ENCODE results near the gene RBFOX2. TPM values are rescaled to one million over a fixed set of nuclear protein-coding genes. Genes with fewer than 3 reads are reported as not detected.
"Not testable (repeated sequence)": the region's sequence is repeated elsewhere in the genome, so short reads cannot be mapped to it uniquely, and the experiment has no call there.

Gene RBFOX2
- total RNA-seq, 1 donor from 2014 or later, result 3.2 TPM

DNA sequence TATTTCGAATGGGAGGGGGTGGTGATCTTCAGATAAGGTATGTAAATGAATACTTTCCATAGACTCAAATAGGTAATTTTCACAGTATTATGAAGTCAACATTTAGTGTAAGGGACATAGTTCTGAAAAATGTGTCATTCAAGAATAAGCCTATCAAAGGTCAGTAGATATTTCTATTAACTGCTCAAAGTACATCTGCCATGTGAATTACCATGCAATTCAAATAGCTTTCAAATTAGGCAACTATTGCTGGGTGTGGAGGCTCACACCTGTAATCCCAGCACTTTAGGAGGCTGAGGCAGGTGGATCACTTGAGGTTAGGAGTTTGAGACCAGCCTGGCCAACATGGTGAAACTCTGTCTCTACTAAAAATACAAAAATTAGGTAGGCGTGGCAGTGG is 236.8 kb downstream of the RBFOX2 start:
- H3K4me1 Mint-ChIP-seq (ENCODE audit: low read depth); intact Hi-C loops (cut with micrococcal nuclease); H3K9me3 Mint-ChIP-seq; H3K36me3 Mint-ChIP-seq (ENCODE audit: low read depth); H3K27me3 Mint-ChIP-seq (ENCODE audit: low read depth); H3K4me3 Mint-ChIP-seq (ENCODE audit: low read depth); DNase-seq (ENCODE audit: low spot score); H3K27ac Mint-ChIP-seq: not testable (repeated sequence)

DNA sequence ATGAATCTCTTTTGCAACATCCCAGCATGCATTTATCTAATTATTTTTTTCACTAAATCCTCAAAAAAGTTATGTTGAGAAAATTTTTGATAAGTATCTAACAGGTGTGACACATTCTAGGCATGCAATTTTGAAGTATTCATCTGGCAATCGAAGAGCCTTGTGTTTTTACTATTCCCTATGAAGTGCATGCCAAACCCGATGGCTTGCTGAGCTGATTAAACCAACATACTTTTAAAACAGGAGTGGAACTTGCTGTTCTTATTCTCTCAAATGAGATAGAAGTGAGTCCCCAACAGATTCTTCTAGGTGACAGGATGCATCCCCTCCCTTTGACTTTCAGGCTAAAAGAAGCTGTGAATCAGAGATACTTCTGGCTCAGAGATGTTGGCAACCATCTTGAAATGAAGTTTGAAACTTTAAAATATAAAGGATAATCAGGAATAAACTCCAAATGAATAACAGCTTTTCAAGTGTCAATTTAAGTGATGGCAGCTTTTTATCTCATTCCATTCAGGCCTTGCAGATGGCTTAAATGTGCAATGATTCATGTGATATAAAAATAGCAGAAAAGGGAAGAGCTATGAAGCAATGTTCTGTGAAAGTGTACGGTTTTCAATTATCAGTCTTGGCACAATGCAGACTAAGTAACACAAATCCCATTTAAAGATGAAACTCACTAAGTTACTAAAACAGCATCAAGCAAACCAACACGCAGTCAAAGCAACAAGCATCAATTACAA is 243.3 kb downstream of the RBFOX2 start:
- H3K4me3 Mint-ChIP-seq (ENCODE audit: low read depth), result no peak overlapping the region
- no peaks in the 10 kb centered on the region for H3K36me3 Mint-ChIP-seq (ENCODE audit: low read depth)
- intact Hi-C loops (cut with micrococcal nuclease), result no loop called here
- DNase-seq (ENCODE audit: low spot score), result no peak
- H3K9me3 Mint-ChIP-seq, result no peaks in the 10 kb centered on the region
- no peak overlapping the region for H3K27ac Mint-ChIP-seq
- H3K4me1 Mint-ChIP-seq (ENCODE audit: low read depth), result peaks cover 2% of the 10 kb centered on the region
- peaks cover 3% of the 10 kb centered on the region for H3K27me3 Mint-ChIP-seq (ENCODE audit: low read depth)

DNA sequence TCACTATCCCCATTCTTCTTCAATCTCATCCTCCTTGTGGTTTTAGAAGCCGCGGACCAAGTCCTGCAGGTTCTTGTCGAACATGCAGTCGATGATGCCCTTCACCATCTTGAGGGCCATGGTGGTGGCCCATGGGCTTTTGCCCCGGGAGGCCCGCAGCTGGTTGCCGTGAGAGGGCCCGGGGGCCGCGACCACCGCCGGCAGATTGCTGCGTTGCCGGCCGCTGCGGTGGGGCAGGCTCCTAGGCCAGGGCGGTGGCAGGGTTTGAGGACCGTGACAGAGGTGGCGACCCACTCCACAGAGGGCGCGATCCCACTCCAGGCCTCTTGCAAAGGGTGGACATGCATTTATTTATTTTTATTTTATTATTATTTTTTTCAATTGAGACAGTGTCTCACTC is 244.0 kb downstream of the RBFOX2 start:
- DNase-seq (ENCODE audit: low spot score), result no peak
- Mint-ChIP-seq H3K27ac (no peak overlapping the region), H3K9me3 (no peaks in the 10 kb centered on the region), H3K4me3 (ENCODE audit: low read depth) (no peak overlapping the region), H3K36me3 (ENCODE audit: low read depth) (no peaks in the 10 kb centered on the region), H3K27me3 (ENCODE audit: low read depth) (peaks cover 7% of the 10 kb centered on the region), H3K4me1 (ENCODE audit: low read depth) (peaks cover under 1% of the 10 kb centered on the region)
- intact Hi-C loops (cut with micrococcal nuclease), result no loop called here

DNA sequence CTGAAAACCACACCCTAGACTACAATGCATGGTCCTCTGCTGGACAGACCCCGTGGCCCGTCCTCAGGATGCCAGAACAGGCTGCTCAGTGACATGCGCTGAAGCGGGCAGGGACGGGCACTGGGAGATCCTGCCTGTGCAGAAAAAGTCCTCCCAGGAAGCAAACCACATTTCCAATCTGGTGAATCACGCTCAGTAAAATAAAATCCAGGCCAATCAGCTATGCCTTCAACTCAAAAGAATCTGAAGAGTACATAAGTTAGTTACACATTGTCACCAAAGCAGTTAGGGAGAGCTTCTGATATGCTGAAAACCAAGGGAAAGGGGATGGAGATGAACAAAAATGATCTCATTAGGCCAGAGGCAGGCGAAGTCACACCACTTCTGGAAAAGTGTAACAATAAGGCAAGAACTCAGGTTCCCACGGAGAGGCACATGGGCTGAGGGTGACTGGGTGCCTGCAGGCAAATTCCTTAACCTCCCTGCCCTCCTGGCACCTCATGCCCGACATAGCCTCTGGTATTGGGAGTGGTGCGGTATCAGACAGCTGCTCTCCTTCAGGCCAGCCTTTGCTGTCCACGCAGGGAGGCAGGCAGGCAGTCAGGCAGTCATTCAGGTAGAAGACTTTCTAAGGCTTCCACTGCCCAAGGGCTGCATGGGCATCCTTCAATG is 244.5 kb downstream of the RBFOX2 start:
- H3K36me3 Mint-ChIP-seq (ENCODE audit: low read depth), result no peaks in the 10 kb centered on the region
- no peaks in the 10 kb centered on the region for H3K9me3 Mint-ChIP-seq
- H3K27me3 Mint-ChIP-seq (ENCODE audit: low read depth), result peaks cover 7% of the 10 kb centered on the region
- H3K27ac Mint-ChIP-seq, result no peak overlapping the region
- no peaks in the 10 kb centered on the region for H3K4me1 Mint-ChIP-seq (ENCODE audit: low read depth)
- DNase-seq (ENCODE audit: low spot score), result no peak
- intact Hi-C loops (cut with micrococcal nuclease), result no loop called here
- H3K4me3 Mint-ChIP-seq (ENCODE audit: low read depth), result no peak overlapping the region

DNA sequence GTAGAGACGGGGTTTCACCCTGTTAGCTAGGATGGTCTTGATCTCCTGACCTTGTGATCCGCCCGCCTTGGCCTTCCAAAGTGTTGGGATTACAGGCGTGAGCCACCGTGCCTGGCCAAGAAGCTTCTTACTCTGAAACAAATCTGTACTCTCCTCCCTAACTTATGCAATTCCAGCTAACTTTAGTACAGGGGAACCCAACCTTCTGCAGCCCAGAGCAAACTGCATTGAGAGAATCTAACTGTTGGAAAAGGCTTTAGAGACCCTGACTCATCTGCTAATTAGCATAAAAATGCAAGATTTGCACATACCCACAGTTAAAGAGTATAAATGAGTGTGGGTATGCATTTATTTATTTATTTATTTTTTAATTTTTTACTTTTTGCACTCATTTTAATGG is 246.1 kb downstream of the RBFOX2 start:
- H3K27me3 Mint-ChIP-seq (ENCODE audit: low read depth), result peaks cover 8% of the 10 kb centered on the region
- intact Hi-C loops (cut with micrococcal nuclease), result no loop called here
- no peak overlapping the region for H3K27ac Mint-ChIP-seq
- H3K36me3 Mint-ChIP-seq (ENCODE audit: low read depth), result no peaks in the 10 kb centered on the region
- DNase-seq (ENCODE audit: low spot score), result no peak
- no peak overlapping the region for H3K4me3 Mint-ChIP-seq (ENCODE audit: low read depth)
- no peaks in the 10 kb centered on the region for H3K9me3 Mint-ChIP-seq
- H3K4me1 Mint-ChIP-seq (ENCODE audit: low read depth), result no peaks in the 10 kb centered on the region

DNA sequence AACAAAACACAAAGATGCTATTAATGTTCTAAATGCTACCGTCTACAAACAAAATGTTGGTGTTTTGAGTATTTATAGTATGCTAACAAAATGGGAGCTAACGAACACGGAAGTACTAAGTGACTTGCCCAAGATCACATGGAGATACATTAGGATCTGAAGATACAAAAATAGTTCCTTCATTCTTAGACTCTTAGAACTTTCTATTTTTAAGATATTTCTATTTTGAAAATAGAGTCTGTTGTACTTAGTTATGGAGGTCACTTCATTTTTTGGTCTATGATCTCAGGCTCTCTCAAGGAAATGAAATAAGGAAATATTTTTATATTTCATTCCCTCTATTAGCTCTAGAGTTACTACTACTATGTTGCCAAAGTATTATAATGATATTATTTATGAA is 246.7 kb downstream of the RBFOX2 start:
- Mint-ChIP-seq H3K27ac (no peak overlapping the region), H3K9me3 (no peaks in the 10 kb centered on the region), H3K4me1 (ENCODE audit: low read depth) (no peaks in the 10 kb centered on the region), H3K4me3 (ENCODE audit: low read depth) (no peak overlapping the region), H3K27me3 (ENCODE audit: low read depth) (peaks cover 8% of the 10 kb centered on the region), H3K36me3 (ENCODE audit: low read depth) (no peaks in the 10 kb centered on the region)
- DNase-seq (ENCODE audit: low spot score), result no peak
- intact Hi-C loops (cut with micrococcal nuclease), result no loop called here

DNA sequence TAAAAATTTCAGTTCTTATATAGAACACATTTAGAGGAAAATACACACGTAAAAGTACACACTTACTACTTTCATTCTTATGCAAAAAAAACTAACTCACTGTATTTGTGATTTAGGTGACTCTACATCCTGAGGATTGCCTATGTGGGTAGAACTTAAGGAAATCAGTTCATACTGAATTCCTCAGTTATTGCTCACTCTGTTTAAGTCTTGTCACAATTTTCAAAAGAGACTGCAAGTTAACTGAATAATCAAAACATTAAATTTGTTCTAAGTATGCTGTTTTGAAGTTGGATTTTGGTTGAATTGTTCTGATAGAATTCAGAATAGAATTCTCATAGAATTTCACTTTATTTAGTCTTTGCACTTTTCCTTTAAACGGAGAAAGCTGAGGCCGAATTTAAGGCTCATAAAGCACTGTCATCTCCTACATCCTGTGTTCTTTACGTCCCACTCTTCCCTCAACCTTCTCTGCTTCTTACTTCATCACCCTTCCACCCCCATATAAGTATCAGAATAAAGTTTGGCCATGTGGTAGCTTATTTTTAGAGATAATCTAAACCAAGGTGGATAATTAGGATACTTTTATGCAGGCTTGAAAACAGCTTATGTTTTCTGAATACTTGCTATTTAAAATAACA is 251.2 kb downstream of the RBFOX2 start:
- Mint-ChIP-seq H3K9me3 (no peaks in the 10 kb centered on the region), H3K27me3 (ENCODE audit: low read depth) (peaks cover 20% of the 10 kb centered on the region), H3K27ac (no peak overlapping the region), H3K4me3 (ENCODE audit: low read depth) (no peak overlapping the region), H3K36me3 (ENCODE audit: low read depth) (no peaks in the 10 kb centered on the region), H3K4me1 (ENCODE audit: low read depth) (no peaks in the 10 kb centered on the region)
- intact Hi-C loops (cut with micrococcal nuclease), result no loop called here
- no peak for DNase-seq (ENCODE audit: low spot score)

DNA sequence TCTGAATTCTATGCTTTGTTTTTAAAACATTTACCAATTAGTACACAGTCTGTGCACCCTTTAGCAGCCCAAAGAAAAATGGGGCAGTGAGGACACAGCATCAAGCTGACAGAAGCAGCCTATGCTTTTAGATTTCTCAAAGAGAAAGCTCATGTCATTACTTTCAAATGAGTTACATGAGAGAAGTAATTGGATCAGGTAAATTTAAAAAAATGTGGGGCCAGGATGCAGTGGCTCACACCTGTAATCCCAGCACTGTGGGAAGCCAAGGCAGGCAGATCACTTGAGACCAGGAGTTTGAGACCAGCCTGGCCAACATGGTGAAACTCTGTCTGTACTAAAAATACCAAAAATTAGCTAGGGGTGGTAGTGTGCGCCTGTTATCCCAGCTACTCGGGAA is 253.3 kb downstream of the RBFOX2 start:
- no peak overlapping the region for H3K4me3 Mint-ChIP-seq (ENCODE audit: low read depth)
- no peaks in the 10 kb centered on the region for H3K4me1 Mint-ChIP-seq (ENCODE audit: low read depth)
- no peaks in the 10 kb centered on the region for H3K9me3 Mint-ChIP-seq
- no peak for DNase-seq (ENCODE audit: low spot score)
- intact Hi-C loops (cut with micrococcal nuclease), result no loop called here
- no peaks in the 10 kb centered on the region for H3K36me3 Mint-ChIP-seq (ENCODE audit: low read depth)
- H3K27me3 Mint-ChIP-seq (ENCODE audit: low read depth), result peaks cover 17% of the 10 kb centered on the region
- no peak overlapping the region for H3K27ac Mint-ChIP-seq

DNA sequence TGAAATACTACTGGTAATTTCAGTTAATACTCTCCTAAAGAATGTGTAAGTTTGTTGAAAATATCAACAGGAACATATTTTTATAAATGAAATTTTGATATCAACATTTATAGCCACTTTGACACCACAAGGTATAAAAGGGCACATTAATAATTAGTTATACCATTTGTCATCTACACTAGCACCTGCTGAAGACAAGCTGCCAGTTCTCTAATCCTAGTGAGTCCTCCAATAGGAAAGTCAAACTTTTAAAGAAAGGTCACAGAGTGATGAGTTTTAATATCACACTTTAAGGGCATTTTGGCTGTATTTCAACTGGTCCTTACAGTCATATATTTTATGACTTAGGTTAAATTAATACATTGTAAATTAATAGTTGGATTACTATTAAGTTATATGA is 258.6 kb downstream of the RBFOX2 start:
- no peak for DNase-seq (ENCODE audit: low spot score)
- no peaks in the 10 kb centered on the region for H3K4me1 Mint-ChIP-seq (ENCODE audit: low read depth)

DNA sequence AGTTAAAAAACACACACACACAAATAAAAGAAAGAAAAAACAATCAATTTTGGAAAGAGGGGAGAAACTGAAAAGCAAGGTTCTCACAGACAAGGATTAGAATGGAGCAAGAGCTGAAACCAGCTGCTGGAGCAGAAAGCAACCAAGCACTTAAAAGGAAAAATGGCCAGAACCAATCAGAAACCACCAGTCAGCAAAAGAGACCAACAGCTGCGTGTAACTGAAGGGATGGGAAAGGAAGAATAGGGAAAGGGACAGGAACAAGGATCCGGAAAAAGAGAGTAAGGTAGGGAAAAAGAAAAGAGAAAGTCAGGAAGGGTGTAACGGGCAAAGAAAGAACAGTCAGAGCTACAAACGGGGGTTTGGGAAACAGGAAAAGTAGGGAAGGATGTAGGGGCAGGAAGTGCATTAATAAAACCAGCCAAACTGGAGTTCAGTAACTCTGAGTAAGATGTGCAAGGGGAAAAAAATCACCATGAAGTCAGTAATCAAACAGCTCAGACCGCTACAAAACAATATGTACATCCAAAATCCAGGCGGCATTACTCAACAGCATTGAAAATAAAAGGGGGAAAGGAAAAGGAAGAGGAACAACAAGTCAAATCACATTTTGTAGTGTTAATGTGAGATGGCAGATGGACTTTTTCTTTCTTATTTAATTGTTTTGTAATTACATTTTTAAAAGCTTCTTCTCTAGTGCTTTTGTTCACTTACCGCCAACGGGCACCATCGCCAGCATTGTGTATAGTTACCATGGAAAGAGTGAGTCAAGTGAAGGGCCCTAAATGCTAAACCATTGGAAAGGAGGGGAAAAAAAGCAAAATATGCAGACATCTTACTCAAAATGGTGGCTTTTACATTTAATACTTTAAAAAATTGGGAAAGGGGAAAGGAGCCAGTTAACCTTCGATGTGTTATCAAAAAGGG is 261.7 kb downstream of the RBFOX2 start:
- H3K27ac Mint-ChIP-seq, result no peak overlapping the region
- no peak for DNase-seq (ENCODE audit: low spot score)
- intact Hi-C loops (cut with micrococcal nuclease), result no loop called here
- no peaks in the 10 kb centered on the region for H3K4me1 Mint-ChIP-seq (ENCODE audit: low read depth)
- peaks cover 21% of the 10 kb centered on the region for H3K27me3 Mint-ChIP-seq (ENCODE audit: low read depth)
- H3K4me3 Mint-ChIP-seq (ENCODE audit: low read depth), result no peak overlapping the region
- H3K9me3 Mint-ChIP-seq, result no peaks in the 10 kb centered on the region
- no peaks in the 10 kb centered on the region for H3K36me3 Mint-ChIP-seq (ENCODE audit: low read depth)

More for the DNA sequence above, 258.6 kb downstream of the RBFOX2 start:
- Mint-ChIP-seq H3K9me3 (no peaks in the 10 kb centered on the region), H3K27me3 (ENCODE audit: low read depth) (peaks cover 27% of the 10 kb centered on the region), H3K27ac (no peak overlapping the region), H3K36me3 (ENCODE audit: low read depth) (no peaks in the 10 kb centered on the region), H3K4me3 (ENCODE audit: low read depth) (no peak overlapping the region)
- intact Hi-C loops (cut with micrococcal nuclease), result no loop called here

DNA sequence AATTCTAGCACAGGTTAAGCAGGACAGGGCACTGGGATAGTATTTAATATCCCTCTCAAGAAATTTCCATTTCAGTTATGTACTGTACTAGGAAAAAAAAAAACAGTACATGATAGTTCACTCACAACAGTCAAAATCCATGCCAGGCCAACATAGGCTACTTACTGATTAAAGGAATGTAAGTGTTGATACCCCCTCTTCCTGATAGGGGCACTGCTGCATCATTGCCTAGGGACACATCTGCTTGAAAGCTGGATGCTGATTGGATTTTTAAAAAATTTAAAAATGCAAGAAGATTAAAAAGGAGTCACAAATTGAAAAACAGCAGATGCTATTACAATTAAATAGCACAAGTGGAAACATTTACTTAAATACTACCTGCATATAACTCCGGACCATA is 267.6 kb downstream of the RBFOX2 start:
- no peak overlapping the region for H3K4me3 Mint-ChIP-seq (ENCODE audit: low read depth)
- intact Hi-C loops (cut with micrococcal nuclease), result no loop called here
- H3K27me3 Mint-ChIP-seq (ENCODE audit: low read depth), result peaks cover 4% of the 10 kb centered on the region
- H3K4me1 Mint-ChIP-seq (ENCODE audit: low read depth), result no peaks in the 10 kb centered on the region
- no peaks in the 10 kb centered on the region for H3K9me3 Mint-ChIP-seq
- no peak overlapping the region for H3K27ac Mint-ChIP-seq
- DNase-seq (ENCODE audit: low spot score), result no peak
- no peaks in the 10 kb centered on the region for H3K36me3 Mint-ChIP-seq (ENCODE audit: low read depth)

DNA sequence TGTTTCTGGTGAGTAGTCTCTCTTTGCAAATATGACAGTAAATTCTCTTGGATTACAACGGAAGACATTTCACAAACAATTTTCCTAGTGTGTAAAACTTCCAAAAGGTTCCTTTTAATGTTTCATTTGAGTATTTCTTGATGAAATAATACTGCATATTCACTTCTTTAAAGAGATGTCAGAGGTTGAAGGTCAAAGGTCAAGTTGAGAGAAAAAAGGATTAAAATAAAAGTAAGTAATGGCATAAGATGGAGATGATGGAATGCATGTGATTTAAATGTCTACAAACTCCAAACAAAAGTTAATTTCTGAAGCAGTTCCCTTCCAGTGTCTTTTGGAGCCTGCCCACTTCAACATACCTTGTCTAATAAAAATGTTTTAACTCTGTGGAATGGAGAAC is 270.2 kb downstream of the RBFOX2 start:
- DNase-seq (ENCODE audit: low spot score), result no peak
- H3K9me3 Mint-ChIP-seq, result no peaks in the 10 kb centered on the region
- H3K27me3 Mint-ChIP-seq (ENCODE audit: low read depth), result no peaks in the 10 kb centered on the region
- H3K4me1 Mint-ChIP-seq (ENCODE audit: low read depth), result peaks cover 3% of the 10 kb centered on the region
- no peak overlapping the region for H3K4me3 Mint-ChIP-seq (ENCODE audit: low read depth)
- no peaks in the 10 kb centered on the region for H3K36me3 Mint-ChIP-seq (ENCODE audit: low read depth)
- intact Hi-C loops (cut with micrococcal nuclease), result no loop called here
- no peak overlapping the region for H3K27ac Mint-ChIP-seq
